RWPE2 (cell line): ENCODE results near the gene TMEM236.

Experiments
- ATAC-seq: fragments of 200-7000 bp; cut with Tn5 transposase; 3 replicates; pipeline ENCODE4 v1.9.1; 2021; ENCODE audit warnings: low read depth
- DNase-seq: peaks from one replicate; pipeline ENCODE4 v3.0.0-alpha.2; 2020; ENCODE audit warnings: low spot score
- H3K27ac ChIP-seq: fragments of 450-650 bp; 2 replicates; pipeline ENCODE4 v1.5.1; 2017; ENCODE audit warnings: mild to moderate bottlenecking; ENCODE audit not compliant: poor library complexity, severe bottlenecking
- H3K27me3 ChIP-seq: fragments of 250-450 bp; sonication (Bioruptor Pico); 2 replicates; pipeline ENCODE4 v1.5.1; 2021; ENCODE audit warnings: mild to moderate bottlenecking, moderate library complexity; ENCODE audit not compliant: insufficient read depth, poor library complexity, severe bottlenecking
- H3K36me3 ChIP-seq: fragments of 250-450 bp; sonication (Bioruptor Pico); 2 replicates; pipeline ENCODE4 v1.5.1; 2020; ENCODE audit warnings: low read depth, mild to moderate bottlenecking, moderate library complexity
- H3K4me1 ChIP-seq: fragments of 250-450 bp; sonication (Bioruptor Pico); 2 replicates; pipeline ENCODE4 v1.5.1; 2021; ENCODE audit warnings: mild to moderate bottlenecking, moderate library complexity; ENCODE audit not compliant: insufficient read depth, poor library complexity, severe bottlenecking
- H3K4me3 ChIP-seq: fragments of 250-450 bp; sonication (Bioruptor Pico); 2 replicates; pipeline ENCODE4 v1.5.1; 2021; ENCODE audit warnings: mild to moderate bottlenecking, moderate library complexity; ENCODE audit not compliant: severe bottlenecking
- H3K9me3 ChIP-seq: fragments of 250-450 bp; sonication (Bioruptor Pico); 2 replicates; pipeline ENCODE4 v1.5.1; 2021; ENCODE audit warnings: mild to moderate bottlenecking, moderate library complexity; ENCODE audit not compliant: severe bottlenecking
- TF ChIP-seq, protein P1 (sequence below): fragments of 450-650 bp; IDR thresholded peaks from one replicate; pipeline ENCODE4 v1.5.1; 2017; ENCODE audit warnings: mild to moderate bottlenecking, moderate library complexity; ENCODE audit not compliant: poor library complexity, severe bottlenecking

TMEM236 gene

DNA sequence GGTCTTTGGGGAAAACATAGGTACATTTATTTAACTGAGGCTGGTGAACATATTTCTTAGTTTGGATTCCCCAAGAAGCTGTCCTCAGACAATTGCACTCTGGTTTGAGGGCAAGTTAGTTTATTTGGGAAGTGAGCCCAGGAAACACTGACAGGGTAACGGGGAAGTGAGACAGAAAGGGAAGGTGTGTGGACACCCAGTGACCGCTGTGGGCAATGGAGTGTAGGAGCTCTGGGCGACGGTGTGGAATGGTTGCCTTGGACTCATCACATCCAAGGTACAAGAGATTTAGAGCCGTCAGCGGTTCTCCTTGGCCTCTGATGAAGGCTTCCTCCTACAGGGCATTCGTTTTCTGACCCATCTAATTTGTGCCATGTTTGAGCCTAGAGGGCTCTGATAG lies 64.2 kb downstream of the TMEM236 start:
- DNase-seq (no peak), ATAC-seq (no peak)
- H3K36me3 ChIP-seq, result no peaks in the 10 kb centered on the region
- no peaks in the 10 kb centered on the region for H3K9me3 ChIP-seq
- no peak overlapping the region for H3K27ac ChIP-seq
- TF ChIP-seq, protein P1, sequence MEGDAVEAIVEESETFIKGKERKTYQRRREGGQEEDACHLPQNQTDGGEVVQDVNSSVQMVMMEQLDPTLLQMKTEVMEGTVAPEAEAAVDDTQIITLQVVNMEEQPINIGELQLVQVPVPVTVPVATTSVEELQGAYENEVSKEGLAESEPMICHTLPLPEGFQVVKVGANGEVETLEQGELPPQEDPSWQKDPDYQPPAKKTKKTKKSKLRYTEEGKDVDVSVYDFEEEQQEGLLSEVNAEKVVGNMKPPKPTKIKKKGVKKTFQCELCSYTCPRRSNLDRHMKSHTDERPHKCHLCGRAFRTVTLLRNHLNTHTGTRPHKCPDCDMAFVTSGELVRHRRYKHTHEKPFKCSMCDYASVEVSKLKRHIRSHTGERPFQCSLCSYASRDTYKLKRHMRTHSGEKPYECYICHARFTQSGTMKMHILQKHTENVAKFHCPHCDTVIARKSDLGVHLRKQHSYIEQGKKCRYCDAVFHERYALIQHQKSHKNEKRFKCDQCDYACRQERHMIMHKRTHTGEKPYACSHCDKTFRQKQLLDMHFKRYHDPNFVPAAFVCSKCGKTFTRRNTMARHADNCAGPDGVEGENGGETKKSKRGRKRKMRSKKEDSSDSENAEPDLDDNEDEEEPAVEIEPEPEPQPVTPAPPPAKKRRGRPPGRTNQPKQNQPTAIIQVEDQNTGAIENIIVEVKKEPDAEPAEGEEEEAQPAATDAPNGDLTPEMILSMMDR, result no peak
- H3K4me3 ChIP-seq, result no peak overlapping the region
- no peaks in the 10 kb centered on the region for H3K27me3 ChIP-seq
- H3K4me1 ChIP-seq, result no peaks in the 10 kb centered on the region

DNA sequence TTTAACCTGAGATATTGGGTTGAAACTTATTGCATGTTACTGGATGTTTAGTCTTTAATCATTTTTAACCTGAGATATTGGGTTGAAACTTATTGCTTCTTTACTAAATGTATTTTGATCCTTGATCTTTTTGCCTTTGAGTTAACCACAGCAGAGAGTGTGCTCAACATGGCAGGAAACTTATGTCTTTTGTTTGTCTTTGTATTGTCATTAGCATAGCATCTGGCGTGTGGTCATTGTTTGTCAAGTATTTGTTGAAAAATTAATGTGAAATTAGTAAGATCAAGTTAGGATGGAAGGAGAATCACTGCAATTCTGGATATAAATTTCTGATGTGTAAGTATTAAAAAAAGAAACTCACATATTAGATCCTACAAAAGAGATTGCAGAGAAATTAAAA lies 65.3 kb downstream of the TMEM236 start:
- Histone ChIP-seq H3K27me3 (no peaks in the 10 kb centered on the region), H3K4me1 (no peaks in the 10 kb centered on the region), H3K36me3 (no peaks in the 10 kb centered on the region), H3K27ac (no peak overlapping the region), H3K4me3 (no peak overlapping the region), H3K9me3 (no peaks in the 10 kb centered on the region)
- no peak for ATAC-seq
- TF ChIP-seq, protein P1, result no peak
- no peak for DNase-seq

DNA sequence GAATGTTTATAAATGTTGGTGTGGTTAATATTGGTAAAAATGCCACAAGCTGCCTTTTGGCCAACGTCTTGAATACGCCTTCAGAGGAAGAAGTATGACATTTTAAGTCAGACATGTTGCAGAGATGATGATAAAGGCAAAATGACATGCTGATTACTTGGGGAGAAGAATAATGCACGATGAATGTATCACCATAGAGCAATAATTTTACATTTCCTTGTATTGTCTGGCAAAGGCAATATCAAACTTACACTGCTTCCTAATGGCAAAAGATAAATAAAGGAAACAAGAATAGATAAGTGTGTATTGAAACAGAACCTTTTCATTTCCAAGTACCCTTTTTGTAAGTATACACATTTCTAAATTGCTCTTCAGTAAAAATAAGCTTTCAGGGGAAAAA lies 65.8 kb downstream of the TMEM236 start:
- no peak for DNase-seq
- Histone ChIP-seq H3K27me3 (no peaks in the 10 kb centered on the region), H3K9me3 (no peaks in the 10 kb centered on the region), H3K36me3 (no peaks in the 10 kb centered on the region), H3K27ac (no peak overlapping the region), H3K4me3 (no peak overlapping the region), H3K4me1 (no peaks in the 10 kb centered on the region)
- no peak for ATAC-seq
- TF ChIP-seq, protein P1, result no peak

DNA sequence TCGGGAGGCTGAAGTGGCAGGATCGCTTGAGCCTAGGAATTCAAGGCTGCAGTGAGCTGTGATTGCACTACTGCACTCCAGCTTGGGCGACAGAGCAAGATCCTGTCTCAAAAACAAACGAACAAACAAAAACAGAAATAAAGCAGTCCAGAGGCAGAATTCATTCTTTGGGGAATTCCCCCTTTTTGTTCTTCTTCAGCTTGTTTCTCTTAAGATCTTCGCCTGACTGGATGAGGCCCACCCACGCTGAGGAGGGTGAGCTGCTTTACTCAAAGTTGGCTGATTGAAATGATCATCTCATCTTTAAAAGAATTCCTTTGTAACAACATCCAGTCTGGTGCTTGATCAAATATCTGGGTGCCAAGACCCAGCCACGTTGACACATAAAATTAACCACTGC lies 67.8 kb downstream of the TMEM236 start:
- H3K27ac ChIP-seq, result no peak overlapping the region
- no peak overlapping the region for H3K4me3 ChIP-seq
- H3K4me1 ChIP-seq, result no peaks in the 10 kb centered on the region
- no peaks in the 10 kb centered on the region for H3K27me3 ChIP-seq
- H3K9me3 ChIP-seq, result no peaks in the 10 kb centered on the region
- H3K36me3 ChIP-seq, result no peaks in the 10 kb centered on the region
- no peak for ATAC-seq
- DNase-seq, result no peak
- TF ChIP-seq, protein P1, result no peak

DNA sequence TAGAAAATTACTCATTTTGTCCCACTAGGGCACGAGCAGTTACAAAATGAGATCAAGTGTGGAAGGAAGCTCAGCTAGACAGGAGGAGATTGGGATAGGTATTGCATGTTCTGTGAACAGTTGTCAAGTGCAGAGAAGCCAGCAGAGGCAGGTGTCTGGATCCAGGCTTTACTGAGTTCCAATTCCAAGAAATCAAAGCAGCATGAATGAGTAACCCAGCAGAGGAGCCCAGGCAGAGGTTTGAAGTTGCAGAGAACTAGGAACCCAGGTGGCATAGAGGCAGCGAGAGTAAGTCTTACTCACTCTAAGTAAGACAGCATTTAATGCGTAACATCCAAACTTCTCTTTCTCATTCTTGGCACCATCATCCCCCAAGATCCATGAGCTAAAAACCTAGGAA lies 68.9 kb downstream of the TMEM236 start:
- Histone ChIP-seq H3K4me3 (no peak overlapping the region), H3K4me1 (no peaks in the 10 kb centered on the region), H3K36me3 (no peaks in the 10 kb centered on the region), H3K27me3 (no peaks in the 10 kb centered on the region), H3K27ac (no peak overlapping the region), H3K9me3 (no peaks in the 10 kb centered on the region)
- ATAC-seq, result no peak
- DNase-seq, result no peak
- TF ChIP-seq, protein P1, result no peak
